ENCODE data around the gene PCSK6. TPM values are rescaled to one million over a fixed set of nuclear protein-coding genes. Genes with fewer than 3 reads are reported as not detected.

The PCSK6 gene
- total RNA-seq, 1 experiment from 2014 or later, result 0.36 TPM

DNA sequence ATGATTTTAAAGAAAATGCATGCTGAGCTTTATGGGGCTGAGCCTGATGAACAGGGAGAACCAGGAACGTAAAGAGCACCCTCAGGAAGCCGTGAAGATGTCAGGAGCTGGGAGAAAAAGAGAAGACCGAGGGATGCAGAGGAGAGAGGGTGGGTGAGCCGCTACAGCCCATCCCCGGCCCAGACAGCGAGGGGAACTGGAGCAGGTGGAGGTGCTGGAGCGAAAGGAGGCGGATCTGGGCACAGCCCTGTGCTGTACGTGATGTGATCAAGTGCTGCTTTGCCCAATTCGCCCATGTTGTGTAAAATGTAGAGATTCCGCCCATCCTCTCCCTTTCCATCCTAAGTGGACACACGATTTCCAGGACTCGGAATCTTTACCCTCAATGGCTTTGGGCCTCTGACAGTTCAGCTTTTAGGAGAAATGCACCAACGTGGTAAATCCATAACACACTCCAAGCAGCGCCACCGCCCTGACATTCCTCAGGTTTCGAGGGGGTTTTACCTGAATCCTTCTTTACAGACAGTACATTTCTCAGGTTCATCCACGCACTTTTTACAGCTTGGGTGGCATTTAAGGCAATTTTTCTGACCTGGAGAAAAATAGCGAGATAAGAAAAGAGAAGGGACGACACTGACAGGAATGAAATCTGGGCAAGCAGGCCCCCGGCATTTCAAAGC, 167.4 kb downstream of the PCSK6 start:
- H3K9me3 ChIP-seq (replicated peaks), result no peaks in the 10 kb centered on the region
- no peak overlapping the region for H3K27ac ChIP-seq
- H3K36me3 ChIP-seq, result no peaks in the 10 kb centered on the region
- H3K4me3 ChIP-seq, result no peak overlapping the region
- DNase-seq, result no peak
- no peaks in the 10 kb centered on the region; the same call in 1 of the 2 replicates for H3K27me3 ChIP-seq
- H3K4me1 ChIP-seq, result peaks cover 10% of the 10 kb centered on the region

DNA sequence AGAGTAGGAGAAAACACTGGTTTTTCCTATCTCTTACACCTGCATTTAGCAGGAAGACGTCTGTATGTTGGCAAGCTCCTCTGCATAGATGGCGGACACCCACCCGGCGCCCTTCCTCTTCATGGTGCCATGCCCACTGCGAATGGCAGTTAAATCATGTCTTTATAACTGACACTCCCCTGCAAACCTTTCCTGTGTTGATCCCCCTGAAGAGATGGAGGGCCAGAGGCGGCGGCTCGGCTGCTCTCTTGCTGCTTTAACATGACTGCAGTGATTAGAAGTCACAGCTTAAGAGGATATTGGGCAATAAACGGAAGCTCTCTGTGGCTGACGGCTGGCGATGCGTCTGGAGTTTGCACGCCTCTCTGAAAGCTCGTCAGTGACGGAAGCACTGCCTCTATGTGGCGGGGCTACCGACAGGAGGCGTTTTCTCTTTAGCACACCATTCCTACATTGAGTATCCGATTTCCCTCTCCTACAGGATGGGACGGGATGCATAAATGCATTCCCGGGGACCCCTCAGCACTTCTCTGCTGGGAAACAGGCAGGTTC, 168.9 kb downstream of the PCSK6 start:
- Histone ChIP-seq H3K4me3 (no peak overlapping the region), H3K9me3 (replicated peaks) (no peaks in the 10 kb centered on the region), H3K36me3 (no peaks in the 10 kb centered on the region), H3K27ac (no peak overlapping the region), H3K4me1 (no peaks in the 10 kb centered on the region; the same call in 1 of the 2 replicates), H3K27me3 (no peaks in the 10 kb centered on the region; the same call in 1 of the 2 replicates)
- no peak for DNase-seq

DNA sequence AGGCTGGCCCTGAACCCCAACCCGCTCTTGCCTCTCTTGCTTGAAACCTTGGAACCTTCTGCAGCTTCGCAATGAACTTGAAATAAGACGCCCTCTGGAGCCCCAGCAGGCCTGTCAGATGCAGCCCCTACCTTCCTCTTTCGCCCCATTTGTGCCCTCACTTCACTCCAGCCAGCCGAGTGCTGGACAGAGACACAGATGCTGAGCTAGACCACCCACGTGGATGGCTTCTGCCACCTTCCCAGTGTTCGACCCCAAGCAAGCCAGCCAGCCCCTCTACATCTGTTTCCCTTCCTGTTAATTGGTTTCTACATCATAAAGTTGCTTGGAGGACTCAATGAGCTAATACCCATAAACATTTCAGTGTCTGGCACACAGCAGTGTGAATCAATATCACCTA, 170.7 kb downstream of the PCSK6 start:
- Histone ChIP-seq H3K9me3 (replicated peaks) (no peaks in the 10 kb centered on the region), H3K36me3 (no peaks in the 10 kb centered on the region), H3K4me1 (no peaks in the 10 kb centered on the region; the same call in 1 of the 2 replicates), H3K4me3 (no peak overlapping the region), H3K27me3 (peaks cover 3% of the 10 kb centered on the region), H3K27ac (no peak overlapping the region)
- peak; percentile 54 to 68 for DNase-seq

DNA sequence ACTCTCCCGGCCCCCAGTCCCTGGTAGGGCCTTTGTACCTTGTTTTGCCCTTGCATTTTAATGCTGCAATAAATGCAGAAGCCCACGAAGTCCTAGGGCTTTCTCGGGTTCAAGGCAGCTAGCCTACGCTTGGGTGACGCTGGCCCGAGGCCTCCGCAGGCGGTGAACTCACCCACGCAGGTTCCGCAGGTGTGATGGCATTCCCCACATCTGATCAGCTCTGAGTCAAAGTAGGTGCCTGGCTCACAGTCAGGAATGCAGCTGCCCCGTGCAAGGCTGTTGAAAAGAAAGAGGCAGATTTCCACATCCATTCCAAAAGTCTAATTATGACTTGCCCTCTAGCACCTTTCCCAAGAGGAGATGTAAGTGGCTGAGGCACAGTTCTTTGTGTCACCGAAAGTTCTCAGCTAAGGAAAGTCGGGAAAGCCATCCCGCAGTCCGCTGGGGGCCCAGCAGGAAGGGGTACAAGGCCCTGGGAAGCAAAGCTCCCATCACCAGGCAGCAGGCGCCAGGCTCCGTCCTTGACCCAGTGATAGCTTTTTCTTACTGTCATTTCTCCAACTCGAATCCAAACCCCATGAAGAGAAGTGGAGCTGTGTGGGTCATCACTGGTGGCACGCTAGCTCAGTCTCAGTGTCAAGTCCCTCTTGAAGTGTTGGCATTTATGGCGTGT, 171.2 kb downstream of the PCSK6 start:
- Histone ChIP-seq H3K4me1 (no peaks in the 10 kb centered on the region; the same call in 1 of the 2 replicates), H3K27me3 (peaks cover 3% of the 10 kb centered on the region), H3K9me3 (replicated peaks) (no peaks in the 10 kb centered on the region), H3K36me3 (no peaks in the 10 kb centered on the region), H3K4me3 (no peak overlapping the region), H3K27ac (no peak overlapping the region)
- DNase-seq, result no peak

DNA sequence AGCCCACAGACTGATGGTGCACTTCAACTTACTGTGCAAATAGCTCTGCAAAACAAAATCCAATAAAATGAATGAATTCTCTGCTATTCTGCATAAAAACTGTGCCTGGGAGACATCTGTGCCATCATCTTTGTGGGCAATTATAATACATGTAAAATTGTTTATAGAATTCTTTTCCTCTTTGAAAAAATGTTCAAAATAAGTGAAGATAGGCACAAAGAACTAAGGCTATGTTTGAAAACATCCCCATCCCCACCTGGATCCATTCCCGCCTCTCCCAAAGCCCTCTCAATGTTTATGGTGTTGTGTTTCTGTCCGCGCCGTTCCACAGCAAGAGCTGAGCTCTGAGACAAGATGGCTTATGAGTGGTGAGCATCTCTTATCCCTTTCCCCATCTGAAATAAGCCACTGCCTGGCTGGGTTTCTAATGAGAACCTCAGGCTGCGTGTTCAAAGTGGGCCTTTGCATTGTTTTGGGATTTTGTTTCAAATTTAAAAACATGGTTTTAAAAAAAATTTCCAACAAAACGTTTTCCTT, 172.1 kb downstream of the PCSK6 start:
- Histone ChIP-seq H3K27ac (no peak overlapping the region), H3K4me1 (no peaks in the 10 kb centered on the region; the same call in 1 of the 2 replicates), H3K4me3 (no peak overlapping the region), H3K9me3 (replicated peaks) (no peaks in the 10 kb centered on the region), H3K36me3 (no peaks in the 10 kb centered on the region), H3K27me3 (peaks cover 3% of the 10 kb centered on the region)
- DNase-seq, result no peak

DNA sequence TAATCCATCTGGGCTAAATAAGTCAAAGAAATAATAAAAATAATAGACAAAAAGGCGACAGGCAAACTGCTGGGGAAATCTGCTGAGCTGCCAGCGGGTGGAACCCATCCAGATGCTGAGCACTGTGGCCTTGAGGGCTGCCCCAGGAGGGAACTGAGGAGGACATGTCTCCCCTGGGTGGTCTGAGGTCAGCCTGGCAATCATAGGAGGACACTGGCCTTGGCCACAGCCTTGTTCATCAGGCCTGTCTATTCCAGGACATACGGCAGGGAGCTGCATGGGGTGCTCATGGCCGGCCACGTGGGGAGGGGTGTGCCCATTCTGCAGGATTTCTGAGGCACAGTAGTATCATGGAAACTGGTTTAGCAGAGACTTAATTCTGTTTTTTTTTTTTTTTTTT, 173.0 kb downstream of the PCSK6 start:
- Histone ChIP-seq H3K36me3 (no peaks in the 10 kb centered on the region), H3K4me3 (no peak overlapping the region), H3K4me1 (no peaks in the 10 kb centered on the region; the same call in 1 of the 2 replicates), H3K9me3 (replicated peaks) (no peaks in the 10 kb centered on the region), H3K27ac (no peak overlapping the region), H3K27me3 (peaks cover 3% of the 10 kb centered on the region)
- DNase-seq, result no peak

DNA sequence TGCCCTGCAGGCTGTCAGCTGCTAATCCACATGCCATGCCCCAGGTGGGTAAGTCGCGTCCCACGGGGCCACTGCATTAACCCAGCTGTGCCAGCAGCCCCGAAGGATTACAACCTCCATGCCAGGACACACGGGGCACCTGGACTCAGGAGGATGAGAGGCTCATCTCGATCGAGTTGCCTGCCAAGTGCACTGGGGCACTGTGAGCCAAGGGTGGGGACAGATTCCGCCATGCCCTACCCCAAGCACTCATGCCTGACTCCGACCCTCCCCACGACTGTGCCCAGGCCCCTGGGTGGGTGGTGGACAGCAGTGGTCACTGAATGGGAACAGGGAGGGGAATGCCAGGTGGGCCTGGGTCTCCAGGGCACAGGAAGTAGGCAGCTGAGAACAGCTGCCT, 173.8 kb downstream of the PCSK6 start:
- Histone ChIP-seq H3K27me3 (peaks cover 3% of the 10 kb centered on the region), H3K4me3 (no peak overlapping the region), H3K9me3 (replicated peaks) (no peaks in the 10 kb centered on the region), H3K4me1 (no peaks in the 10 kb centered on the region; the same call in 1 of the 2 replicates), H3K36me3 (no peaks in the 10 kb centered on the region), H3K27ac (no peak overlapping the region)
- no peak for DNase-seq

DNA sequence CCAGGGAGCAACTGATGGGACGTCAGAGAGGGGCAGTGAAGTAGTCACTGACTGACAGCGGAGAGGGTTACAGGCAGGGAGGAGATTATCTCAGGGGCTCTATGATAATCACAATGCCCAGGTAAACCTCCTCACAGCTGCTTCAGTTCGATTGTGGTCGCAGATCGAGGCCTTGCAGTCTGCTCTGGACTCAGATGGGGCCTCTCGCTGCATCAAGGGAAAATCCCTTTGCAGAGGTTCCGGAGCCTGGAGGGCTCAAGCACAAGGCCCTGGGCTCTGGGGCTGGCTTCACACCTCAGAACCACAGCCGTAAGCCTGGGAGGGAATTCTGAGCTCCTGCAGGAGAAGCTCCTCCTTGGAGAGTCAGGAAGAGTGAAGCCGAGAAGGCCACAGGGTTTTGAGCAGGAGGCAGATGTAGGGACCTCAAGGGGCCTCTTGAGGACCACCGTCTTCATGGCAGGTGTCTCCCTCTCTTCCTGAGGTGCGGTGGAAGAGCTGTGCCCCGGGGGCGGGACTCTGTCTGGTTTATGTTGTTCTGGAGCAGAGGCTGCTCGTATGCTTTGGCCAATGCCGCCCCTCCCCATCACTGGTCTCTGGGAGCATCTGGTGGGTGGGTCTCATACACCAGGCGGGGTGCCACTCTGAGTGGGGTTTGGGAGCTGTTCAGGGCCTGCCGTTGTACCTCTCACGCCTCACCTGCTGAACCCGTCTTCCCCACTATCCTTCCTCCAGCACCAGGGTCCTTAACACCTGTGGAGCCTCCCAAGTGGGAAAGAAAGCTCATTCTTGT, 175.0 kb downstream of the PCSK6 start:
- H3K27ac ChIP-seq, result no peak overlapping the region
- DNase-seq, result no peak
- no peaks in the 10 kb centered on the region for H3K9me3 ChIP-seq (replicated peaks)
- peaks cover 3% of the 10 kb centered on the region; the same call in 1 of the 2 replicates for H3K27me3 ChIP-seq
- H3K4me3 ChIP-seq, result no peak overlapping the region
- no peaks in the 10 kb centered on the region for H3K36me3 ChIP-seq
- no peaks in the 10 kb centered on the region; the same call in 1 of the 2 replicates for H3K4me1 ChIP-seq

DNA sequence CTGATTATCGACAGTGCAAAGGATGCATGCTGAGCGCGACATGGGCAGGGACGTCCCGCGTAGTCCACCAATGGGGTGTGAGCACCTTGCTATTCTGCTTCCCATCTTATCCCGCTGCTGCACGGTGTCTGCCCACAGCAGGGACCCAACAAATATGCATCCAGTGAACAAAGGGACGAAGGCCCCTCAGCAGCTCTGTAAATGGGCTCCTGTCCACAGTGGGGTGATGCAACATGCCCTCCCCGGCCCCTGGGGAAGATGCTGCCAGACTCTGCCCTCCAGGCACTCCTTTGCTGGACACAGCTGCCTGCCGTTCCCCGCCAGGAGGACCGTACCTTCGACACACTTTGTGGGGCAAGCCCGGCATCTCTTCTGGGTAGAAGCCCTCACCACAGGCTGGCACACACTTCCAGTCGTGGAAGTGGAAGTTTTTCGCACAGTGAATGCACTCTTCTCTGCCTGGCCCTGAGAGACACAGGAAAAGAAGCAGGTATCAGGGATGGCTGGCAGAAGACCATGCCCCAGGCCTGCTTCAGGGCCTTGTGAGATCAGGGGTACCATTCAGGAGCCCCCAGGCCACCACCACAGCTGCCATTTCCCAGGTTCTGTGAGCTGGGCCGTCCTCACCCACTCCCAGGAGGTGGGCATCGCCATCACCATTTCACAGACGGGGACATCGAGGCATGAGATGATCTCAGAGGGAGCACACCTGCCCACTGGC, 176.3 kb downstream of the PCSK6 start:
- no peaks in the 10 kb centered on the region for H3K9me3 ChIP-seq (replicated peaks)
- H3K27me3 ChIP-seq, result peaks cover 3% of the 10 kb centered on the region; the same call in 1 of the 2 replicates
- DNase-seq, result no peak
- H3K27ac ChIP-seq, result no peak overlapping the region
- no peaks in the 10 kb centered on the region; the same call in 1 of the 2 replicates for H3K4me1 ChIP-seq
- no peaks in the 10 kb centered on the region for H3K36me3 ChIP-seq
- H3K4me3 ChIP-seq, result no peak overlapping the region

DNA sequence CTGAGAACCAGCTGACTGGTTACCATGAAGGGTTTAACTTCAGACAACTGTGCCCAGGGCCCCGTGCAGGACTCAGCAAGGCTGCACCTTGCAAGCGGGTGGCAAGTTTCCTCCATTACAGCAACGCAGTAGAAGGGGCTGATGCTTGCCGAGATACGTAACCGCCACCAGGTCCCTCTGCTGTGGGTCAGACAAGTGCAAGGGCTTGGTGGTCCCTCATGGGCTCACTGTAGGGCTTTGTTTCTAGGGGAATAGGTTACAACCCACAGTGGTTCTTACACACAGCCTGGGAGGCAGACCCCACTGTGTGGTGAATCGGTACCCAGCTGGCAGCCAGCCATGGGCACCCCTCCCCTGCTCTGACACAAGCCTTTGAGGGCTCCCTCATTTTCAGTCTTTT, 179.0 kb downstream of the PCSK6 start:
- no peak overlapping the region for H3K27ac ChIP-seq
- H3K4me1 ChIP-seq, result no peaks in the 10 kb centered on the region; the same call in 1 of the 2 replicates
- no peak overlapping the region for H3K4me3 ChIP-seq
- H3K36me3 ChIP-seq, result no peaks in the 10 kb centered on the region
- no peaks in the 10 kb centered on the region for H3K9me3 ChIP-seq (replicated peaks)
- DNase-seq, result no peak
- peaks cover 3% of the 10 kb centered on the region; the same call in 1 of the 2 replicates for H3K27me3 ChIP-seq

DNA sequence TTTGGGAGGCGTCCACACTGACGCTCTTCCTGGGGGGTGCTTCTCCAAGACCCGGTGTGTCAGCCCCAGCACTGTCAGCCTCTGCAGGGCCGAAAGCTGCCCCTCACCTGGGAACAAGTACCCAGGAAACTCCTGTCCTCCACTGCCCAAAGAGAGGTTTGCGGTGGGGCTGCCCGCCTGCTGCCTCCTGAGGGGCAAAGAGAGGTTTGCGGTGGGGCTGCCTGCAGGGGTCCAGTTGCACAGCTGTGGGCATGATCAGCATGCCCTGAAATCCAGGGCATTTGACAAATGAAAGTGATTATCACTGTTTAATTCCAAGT, 179.4 kb downstream of the PCSK6 start:
- no peaks in the 10 kb centered on the region for H3K36me3 ChIP-seq
- H3K27me3 ChIP-seq, result peaks cover 3% of the 10 kb centered on the region; the same call in 1 of the 2 replicates
- no peaks in the 10 kb centered on the region for H3K9me3 ChIP-seq (replicated peaks)
- H3K4me3 ChIP-seq, result no peak overlapping the region
- no peak overlapping the region for H3K27ac ChIP-seq
- H3K4me1 ChIP-seq, result no peaks in the 10 kb centered on the region
- no peak for DNase-seq

DNA sequence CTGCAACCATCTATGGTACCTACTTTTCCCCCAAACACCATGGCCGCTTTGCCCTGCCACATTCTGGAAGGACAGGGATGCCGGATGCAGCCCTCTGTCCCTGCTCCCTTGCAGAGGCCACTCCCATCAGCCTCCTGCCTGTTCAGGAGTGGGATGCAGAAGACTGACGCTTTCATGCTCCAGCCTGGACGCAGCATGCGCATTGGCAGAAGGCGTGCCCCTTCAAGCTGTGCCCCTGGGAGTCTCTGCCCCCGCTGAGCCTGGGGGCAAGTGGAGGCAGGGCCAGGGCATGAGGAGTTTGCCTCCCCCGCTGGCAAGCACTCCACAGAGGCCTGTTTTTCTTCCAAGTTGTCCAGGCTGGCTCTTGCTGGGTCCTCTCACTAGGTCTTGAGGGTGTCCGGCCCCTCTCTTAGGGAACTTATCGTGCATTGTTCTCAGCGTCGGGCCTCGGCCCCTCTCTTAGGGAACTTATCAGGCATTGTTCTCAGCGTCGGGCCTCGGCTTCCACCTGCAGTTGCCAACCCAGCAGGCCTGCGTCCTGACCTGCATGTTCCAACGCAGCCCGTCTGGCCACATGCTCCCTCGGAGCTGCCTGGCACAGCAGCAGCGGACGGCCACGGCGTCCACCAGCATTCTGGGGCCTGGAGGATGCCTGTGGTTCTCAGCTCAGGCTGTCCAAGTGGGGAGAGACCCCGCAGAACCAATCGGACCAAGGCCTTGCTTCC, 179.9 kb downstream of the PCSK6 start:
- H3K9me3 ChIP-seq (replicated peaks), result no peaks in the 10 kb centered on the region
- no peak for DNase-seq
- no peaks in the 10 kb centered on the region; the same call in 1 of the 2 replicates for H3K27me3 ChIP-seq
- H3K4me3 ChIP-seq, result no peak overlapping the region
- H3K27ac ChIP-seq, result no peak overlapping the region
- H3K36me3 ChIP-seq, result no peaks in the 10 kb centered on the region
- H3K4me1 ChIP-seq, result no peaks in the 10 kb centered on the region

DNA sequence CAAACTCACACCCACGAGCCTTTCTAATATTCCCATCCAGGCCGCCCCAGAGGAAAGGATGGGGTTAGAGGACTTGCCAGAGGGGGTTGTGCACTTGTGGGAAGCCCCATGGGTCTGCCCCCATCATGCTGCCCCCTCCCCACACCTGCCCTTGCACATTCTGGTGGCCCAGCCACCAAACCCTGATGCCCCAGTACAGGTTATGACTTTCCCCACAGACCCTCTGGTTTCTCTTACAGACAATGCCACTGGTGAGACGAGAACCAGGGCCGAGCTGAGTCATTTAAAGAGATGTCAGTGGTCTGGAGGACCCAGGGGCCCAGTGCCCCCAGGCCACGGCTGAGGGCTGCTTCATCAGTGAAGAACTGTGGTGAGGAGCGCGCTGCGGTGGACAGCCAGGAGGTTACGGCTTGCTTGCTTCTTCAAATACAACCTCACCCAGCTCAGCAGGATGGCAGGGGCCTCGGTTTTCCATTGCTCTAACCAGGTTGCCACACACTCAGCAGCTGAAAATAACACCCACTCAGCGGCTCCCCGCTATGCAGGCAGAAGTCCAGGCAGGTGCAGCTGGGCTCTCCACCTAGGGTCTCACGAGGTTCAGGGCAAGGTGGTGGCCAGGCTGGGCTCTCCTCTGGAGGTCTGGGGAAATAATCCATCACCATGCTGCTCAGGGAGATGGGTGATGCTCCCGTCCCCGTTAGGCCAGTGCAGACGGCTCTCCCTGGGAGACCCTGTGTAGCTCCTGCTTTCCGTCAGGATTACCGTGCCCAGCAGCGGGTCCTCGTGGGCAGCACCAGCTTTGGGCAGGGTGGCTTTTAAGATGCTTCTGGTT, 180.7 kb downstream of the PCSK6 start:
- no peaks in the 10 kb centered on the region for H3K36me3 ChIP-seq
- no peak overlapping the region for H3K27ac ChIP-seq
- no peaks in the 10 kb centered on the region for H3K4me1 ChIP-seq
- H3K4me3 ChIP-seq, result no peak overlapping the region
- DNase-seq, result no peak
- H3K9me3 ChIP-seq (replicated peaks), result no peaks in the 10 kb centered on the region
- no peaks in the 10 kb centered on the region for H3K27me3 ChIP-seq

Data from SJCRH30 (cell line).